CD4-positive, alpha-beta T cell treated with Interleukin-15 for 4 hours (primary cell): ENCODE results near the gene DCDC2.
"Not testable (repeated sequence)": the region's sequence is repeated elsewhere in the genome, so short reads cannot be mapped to it uniquely, and the experiment has no call there.

Experiments
- DNase-seq: peaks from one replicate; pipeline ENCODE4 v3.0.0-alpha.2; 2020; ENCODE audit warnings: low spot score

The DCDC2 gene

GRCh38 chr6:24219670-24220069, 138.2 kb downstream of the DCDC2 start:
- DNase-seq = no peak

DNA sequence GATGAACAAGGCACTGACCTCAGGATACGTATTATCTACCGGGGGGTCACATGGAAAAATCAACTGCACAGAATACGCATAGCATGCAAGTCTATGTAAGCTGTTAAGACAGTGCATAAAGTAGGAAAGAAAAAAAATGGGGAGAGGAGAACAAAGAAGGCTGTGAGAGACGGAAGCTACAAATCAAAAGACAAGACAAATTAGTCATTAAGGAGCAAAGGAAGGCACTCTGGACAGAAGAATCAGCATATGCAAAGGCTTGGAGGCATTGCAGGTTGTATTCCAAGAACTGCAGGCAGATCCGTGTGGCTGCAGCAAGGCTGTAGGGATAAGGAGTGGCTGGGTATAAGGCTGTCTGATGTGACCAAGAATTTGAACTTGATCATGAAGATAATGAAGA, 142.9 kb downstream of the DCDC2 start:
- DNase-seq = no peak

- no peak for DNase-seq
Measured at GRCh38 chr6:24207413-24207812, 150.4 kb downstream of the DCDC2 start.

DNA sequence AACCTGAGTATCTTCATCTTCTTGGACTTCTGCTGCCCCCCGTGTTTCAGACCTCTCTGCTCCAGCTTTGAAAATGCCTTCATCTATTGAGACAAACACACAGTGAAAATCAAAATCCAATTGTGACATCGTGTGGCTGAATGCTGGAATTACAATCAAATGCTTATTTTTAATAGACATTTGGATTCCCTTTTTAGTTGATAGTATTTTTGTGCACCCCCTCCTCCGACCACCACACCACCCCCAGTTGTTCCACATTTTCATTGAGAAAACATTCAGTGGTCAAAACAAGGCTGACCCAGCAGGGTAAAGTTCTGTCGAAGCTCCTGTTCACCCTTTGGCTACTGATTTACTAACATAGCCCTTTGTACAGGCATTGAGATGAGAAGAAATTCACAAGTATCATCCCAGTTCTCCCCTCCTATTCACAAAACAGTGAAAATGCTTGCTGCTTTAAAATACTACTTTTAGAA, 152.8 kb downstream of the DCDC2 start:
- peak; percentile 15 for DNase-seq

- not testable (repeated sequence) for DNase-seq
Measured at GRCh38 chr6:24204113-24204512, 153.7 kb downstream of the DCDC2 start.

DNA sequence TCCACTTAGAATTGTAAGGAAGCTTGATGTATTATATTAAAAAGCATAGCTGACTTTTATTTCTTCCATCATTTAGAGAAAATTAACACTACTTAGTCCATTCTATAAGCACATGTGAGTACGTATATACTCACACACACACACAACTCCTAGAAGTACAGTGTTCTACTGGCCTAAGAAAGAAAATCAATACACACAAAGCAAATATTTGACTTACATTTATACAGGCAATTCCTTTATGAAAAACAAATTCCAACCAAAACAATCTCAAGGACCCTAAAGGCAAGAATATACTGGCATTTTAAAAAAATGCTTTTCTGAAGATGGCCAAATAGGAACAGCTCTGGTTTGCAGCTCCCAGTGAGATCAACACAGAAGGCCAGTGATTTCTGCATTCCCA, 160.0 kb downstream of the DCDC2 start:
- no peak for DNase-seq

- no peak for DNase-seq
Measured at GRCh38 chr6:24195836-24196597, 161.8 kb downstream of the DCDC2 start.

- no peak for DNase-seq
Measured at GRCh38 chr6:24194978-24195700, 162.7 kb downstream of the DCDC2 start.

GRCh38 chr6:24193364-24193763, 164.5 kb downstream of the DCDC2 start:
- no peak for DNase-seq

DNA sequence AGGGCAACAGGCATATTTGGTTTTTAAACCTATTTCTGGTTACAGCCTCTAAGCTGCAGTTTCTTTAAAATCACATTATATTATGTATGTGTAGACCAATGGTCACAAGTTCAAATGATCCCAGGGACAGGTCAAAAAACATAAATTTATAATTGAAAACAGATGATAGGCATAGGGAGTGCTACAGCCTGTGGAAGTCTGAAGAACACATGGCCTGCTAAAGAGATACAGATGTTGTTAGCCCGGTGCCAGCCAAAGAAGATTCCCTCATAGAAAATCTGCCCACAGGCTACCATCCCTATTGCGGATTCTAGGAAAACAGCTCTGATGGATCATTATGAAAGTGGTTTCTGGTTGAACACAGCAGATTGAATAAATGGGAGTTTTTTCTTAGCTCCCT, 166.5 kb downstream of the DCDC2 start:
- no peak for DNase-seq

GRCh38 chr6:24188578-24189080, 169.2 kb downstream of the DCDC2 start:
- no peak for DNase-seq

- no peak for DNase-seq
Measured at GRCh38 chr6:24187965-24188577, 169.8 kb downstream of the DCDC2 start.

- no peak for DNase-seq
Measured at GRCh38 chr6:24186349-24186748, 171.5 kb downstream of the DCDC2 start.

DNA sequence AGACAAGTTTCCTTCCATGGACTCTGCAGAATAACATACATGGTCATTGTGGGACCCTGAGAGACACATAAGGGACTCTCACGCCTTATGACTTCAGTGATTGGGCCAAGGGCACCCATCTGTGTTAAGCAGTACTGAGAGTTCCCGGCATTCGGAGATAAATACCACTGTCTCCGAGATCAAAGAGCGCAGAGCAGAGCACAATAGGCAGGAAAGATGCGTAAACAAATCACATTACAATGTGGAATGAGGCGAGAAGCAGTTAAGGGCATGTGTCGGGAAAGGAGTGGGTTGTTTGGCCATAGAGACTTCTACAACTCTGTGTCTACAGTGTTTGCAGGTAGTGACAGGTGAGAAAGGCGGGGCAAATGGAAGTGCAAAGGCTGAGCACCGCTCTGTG, 174.3 kb downstream of the DCDC2 start:
- DNase-seq = no peak

- DNase-seq = no peak
Measured at GRCh38 chr6:24157886-24158285, 200.0 kb downstream of the DCDC2 start.

GRCh38 chr6:24154121-24154520, 203.7 kb downstream of the DCDC2 start:
- DNase-seq = no peak

DNA sequence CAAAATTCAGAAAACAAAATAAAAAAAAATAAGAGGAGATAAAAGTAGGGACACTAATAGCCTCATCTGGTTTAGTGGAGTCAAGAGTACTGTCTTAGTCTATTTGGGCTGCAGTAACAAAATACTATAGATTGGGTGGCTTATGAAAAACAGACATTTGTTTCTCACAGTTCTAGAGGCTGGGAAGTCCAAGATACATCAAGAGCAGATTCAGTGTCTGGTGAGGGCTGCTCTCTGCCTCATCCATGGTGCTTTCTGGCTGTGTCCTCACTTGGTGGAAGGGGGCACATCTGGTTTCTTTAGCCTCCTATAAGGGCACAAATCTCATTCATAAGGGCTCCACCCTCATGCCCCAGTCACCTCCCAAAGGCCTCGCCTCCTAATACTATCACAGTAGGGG, 205.8 kb downstream of the DCDC2 start:
- no peak for DNase-seq

DNA sequence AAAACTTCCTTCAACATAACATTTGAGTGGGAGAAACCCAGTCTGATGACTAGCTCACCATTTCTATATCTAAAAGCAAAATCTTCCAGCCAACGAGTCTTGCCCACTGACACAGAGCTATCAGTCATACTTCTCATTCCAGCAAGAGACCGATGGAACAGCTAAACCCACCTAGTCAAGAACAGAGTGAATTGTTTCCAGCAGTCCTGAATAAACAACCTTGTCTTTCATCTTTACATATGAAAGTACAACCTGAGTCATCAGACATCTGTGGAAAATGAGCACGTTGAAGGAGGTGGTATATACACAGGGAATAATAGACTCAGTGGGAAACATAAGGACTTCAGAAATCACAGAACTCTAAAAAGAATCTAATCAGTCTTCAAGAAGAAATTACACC, 208.0 kb downstream of the DCDC2 start:
- no peak for DNase-seq

DNA sequence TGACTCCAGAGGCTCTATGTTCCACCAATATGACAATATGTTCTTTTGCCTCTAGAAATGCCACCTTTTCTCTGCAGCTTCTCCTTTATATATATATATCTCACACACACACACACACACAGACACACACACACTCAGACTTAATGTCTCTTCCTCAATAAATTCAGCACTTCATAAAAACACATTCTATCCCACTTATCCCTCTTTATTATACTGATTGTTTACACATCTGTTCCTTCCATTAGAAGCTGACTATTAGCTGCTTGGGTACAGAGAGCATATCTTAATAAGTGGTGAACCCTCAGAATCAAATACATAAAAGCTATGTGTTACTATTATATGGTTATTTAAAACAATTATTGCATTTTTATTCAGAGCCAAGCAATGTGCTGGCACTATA, 208.6 kb downstream of the DCDC2 start:
- DNase-seq = no peak

GRCh38 chr6:24148684-24149083, 209.2 kb downstream of the DCDC2 start:
- no peak for DNase-seq

- DNase-seq = no peak
Measured at GRCh38 chr6:24148154-24148570, 209.7 kb downstream of the DCDC2 start.

GRCh38 chr6:24147511-24148153, 210.2 kb downstream of the DCDC2 start:
- no peak for DNase-seq
